Measurements from ENCODE around the gene LEUTX. TPM values are rescaled to one million over a fixed set of nuclear protein-coding genes. Genes with fewer than 3 reads are reported as not detected.

LEUTX gene
- total RNA-seq, 1 donor from 2014 or later: not detected

DNA sequence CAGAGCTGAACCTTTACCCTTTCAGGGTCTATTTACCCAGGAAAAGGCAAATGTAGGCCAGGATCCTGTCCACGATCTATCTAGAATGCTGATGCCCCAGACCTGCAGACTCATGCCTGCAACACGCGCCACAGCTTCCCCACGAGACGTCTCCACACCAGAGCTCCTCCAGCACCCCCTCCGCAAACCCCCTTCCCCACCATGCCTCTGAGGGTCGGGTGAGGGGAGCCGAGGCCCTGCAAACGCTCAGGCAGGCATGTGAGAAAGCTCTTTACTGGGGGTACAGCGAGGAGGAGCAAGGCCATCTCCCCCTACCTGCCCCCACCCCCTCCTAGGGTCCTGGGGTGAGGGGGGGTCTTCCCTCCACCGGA is 46.4 kb downstream of the LEUTX start:
- Mint-ChIP-seq H3K27ac (no peak overlapping the region), H3K4me1 (peaks cover 9% of the 10 kb centered on the region), H3K27me3 (no peaks in the 10 kb centered on the region), H3K4me3 (no peak overlapping the region), H3K36me3 (ENCODE audit: low read depth) (peaks cover 39% of the 10 kb centered on the region), H3K9me3 (no peaks in the 10 kb centered on the region)
- DNase-seq: no peak
- TF ChIP-seq, protein P1, sequence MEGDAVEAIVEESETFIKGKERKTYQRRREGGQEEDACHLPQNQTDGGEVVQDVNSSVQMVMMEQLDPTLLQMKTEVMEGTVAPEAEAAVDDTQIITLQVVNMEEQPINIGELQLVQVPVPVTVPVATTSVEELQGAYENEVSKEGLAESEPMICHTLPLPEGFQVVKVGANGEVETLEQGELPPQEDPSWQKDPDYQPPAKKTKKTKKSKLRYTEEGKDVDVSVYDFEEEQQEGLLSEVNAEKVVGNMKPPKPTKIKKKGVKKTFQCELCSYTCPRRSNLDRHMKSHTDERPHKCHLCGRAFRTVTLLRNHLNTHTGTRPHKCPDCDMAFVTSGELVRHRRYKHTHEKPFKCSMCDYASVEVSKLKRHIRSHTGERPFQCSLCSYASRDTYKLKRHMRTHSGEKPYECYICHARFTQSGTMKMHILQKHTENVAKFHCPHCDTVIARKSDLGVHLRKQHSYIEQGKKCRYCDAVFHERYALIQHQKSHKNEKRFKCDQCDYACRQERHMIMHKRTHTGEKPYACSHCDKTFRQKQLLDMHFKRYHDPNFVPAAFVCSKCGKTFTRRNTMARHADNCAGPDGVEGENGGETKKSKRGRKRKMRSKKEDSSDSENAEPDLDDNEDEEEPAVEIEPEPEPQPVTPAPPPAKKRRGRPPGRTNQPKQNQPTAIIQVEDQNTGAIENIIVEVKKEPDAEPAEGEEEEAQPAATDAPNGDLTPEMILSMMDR (IDR thresholded peaks at IDR 0.05): no peak
- intact Hi-C loops (cut with micrococcal nuclease): loop anchor here (2.0 kb wide), 1 partner anchor 172 kb away; the partner anchor contains the start of gene ZNF546
- no peak for ATAC-seq (ENCODE audit: low read depth)
- ChIA-PET CTCF (no interaction called here), POLR2A (interaction anchor here (1.3 to 2.5 kb wide), 2 partner anchors 8 to 20 kb away, joined by 3 to 15 read pairs; partner anchors contain the start of gene DYRK1B)

DNA sequence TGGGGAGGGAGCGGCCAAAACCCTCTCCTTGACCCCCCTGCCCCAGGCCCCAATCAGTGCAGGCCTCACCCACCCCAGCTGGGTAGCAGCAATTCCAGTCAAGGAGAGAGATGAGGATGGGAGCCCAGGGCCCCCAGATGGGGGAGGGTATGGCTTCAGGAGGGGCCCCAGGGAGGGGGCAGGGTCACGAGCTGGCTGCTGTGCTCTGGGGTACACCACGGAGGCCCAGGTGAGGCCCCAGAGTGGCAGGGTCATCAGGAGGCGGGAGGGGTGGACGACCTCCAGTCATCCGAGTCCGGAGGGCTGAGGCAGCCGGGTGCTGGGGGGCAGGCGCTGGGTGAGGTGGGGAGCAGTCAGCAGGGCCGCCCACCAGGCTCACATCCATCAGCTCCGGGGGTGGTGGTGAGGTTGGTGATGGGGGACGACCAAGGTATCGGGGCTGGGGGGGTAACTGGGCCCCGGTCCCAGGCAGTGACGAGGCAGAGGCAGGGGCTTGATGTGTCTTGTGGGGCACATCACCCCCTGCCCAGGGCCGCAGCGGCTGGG is 47.0 kb downstream of the LEUTX start:
- POLR2A ChIA-PET: interaction anchor here (1.3 to 2.5 kb wide), 2 partner anchors 8 to 20 kb away, joined by 3 to 15 read pairs; partner anchors contain the start of gene DYRK1B
- H3K27me3 Mint-ChIP-seq: no peaks in the 10 kb centered on the region
- H3K27ac Mint-ChIP-seq: no peak overlapping the region
- TF ChIP-seq, protein P1 (IDR thresholded peaks at IDR 0.05): no peak
- CTCF ChIA-PET: no interaction called here
- DNase-seq (no peak), ATAC-seq (ENCODE audit: low read depth) (no peak)
- intact Hi-C loops (cut with micrococcal nuclease): loop anchor here (2.0 kb wide), 1 partner anchor 171 kb away; the partner anchor contains the start of gene ZNF546
- H3K9me3 Mint-ChIP-seq: no peaks in the 10 kb centered on the region
- no peak overlapping the region for H3K4me3 Mint-ChIP-seq
- peaks cover 44% of the 10 kb centered on the region for H3K36me3 Mint-ChIP-seq (ENCODE audit: low read depth)
- peaks cover 13% of the 10 kb centered on the region for H3K4me1 Mint-ChIP-seq

DNA sequence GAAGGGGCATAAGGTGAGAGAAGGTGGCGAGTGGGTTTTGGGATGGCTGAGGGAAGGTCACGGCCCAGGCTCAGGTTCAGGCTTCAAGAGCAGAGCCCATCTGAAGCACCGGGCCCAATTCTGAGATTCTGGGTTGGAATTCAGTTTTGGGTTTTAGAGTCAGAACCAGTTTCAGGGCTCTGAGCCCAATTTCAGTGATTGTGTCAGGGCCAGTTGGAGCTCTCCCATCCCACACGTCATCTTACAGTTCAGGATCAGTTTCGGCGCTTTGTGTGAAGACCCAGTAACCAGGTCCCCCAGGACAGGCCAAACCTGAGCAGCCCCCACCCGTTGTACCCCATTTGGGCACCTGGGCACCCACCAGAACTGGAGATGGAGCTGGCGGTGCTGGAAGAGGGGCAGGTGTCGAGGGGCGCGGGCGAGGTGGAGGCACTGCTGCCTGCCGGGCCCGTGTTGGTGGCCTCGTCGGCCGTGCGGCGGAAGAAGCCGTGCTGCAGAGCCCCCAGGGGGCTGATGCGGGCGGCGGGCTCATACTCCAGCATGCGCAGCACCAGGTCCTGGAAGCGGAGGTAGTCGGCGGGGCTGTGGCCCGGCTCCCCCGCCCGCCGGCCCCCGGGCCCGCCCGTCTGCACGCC is 47.8 kb downstream of the LEUTX start:
- H3K27me3 Mint-ChIP-seq: no peaks in the 10 kb centered on the region
- no peak overlapping the region for H3K4me3 Mint-ChIP-seq
- H3K27ac Mint-ChIP-seq: no peak overlapping the region

DNA sequence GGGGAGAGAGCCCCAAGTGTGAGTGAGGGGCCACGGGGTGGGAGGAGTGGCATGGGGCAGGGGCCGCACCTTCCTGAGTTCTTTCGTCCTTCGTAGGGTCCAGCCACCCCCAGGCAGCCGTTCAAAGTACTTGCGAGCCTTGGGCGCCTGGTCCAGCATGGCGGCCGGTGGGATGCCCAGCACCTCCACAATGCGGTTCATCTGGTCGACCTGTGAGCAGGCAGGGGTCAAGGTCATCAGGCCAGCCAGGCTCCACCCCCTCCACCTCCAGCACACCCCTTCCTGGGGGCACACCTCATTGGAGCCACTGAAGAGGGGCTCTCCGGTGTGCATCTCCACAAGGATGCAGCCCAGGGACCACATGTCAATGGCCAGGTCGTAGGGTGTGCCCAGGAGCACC is 48.6 kb downstream of the LEUTX start:
- POLR2A ChIA-PET: no interaction called here

More for the DNA sequence above, 47.8 kb downstream of the LEUTX start:
- TF ChIP-seq, protein P1 (IDR thresholded peaks at IDR 0.05): no peak
- CTCF ChIA-PET: no interaction called here
- Mint-ChIP-seq H3K9me3 (no peaks in the 10 kb centered on the region), H3K4me1 (peaks cover 17% of the 10 kb centered on the region), H3K36me3 (ENCODE audit: low read depth) (peaks cover 51% of the 10 kb centered on the region)
- DNase-seq (no peak), ATAC-seq (ENCODE audit: low read depth) (no peak)
- intact Hi-C loops (cut with micrococcal nuclease): no loop called here
- POLR2A ChIA-PET: no interaction called here

More for the DNA sequence above, 48.6 kb downstream of the LEUTX start:
- Mint-ChIP-seq H3K27me3 (no peaks in the 10 kb centered on the region), H3K27ac (no peak overlapping the region), H3K4me1 (peaks cover 22% of the 10 kb centered on the region), H3K4me3 (no peak overlapping the region), H3K36me3 (ENCODE audit: low read depth) (peaks cover 53% of the 10 kb centered on the region), H3K9me3 (no peaks in the 10 kb centered on the region)
- DNase-seq: no peak
- CTCF ChIA-PET: no interaction called here
- ATAC-seq (ENCODE audit: low read depth): no peak
- TF ChIP-seq, protein P1 (IDR thresholded peaks at IDR 0.05): no peak
- intact Hi-C loops (cut with micrococcal nuclease): no loop called here

All from activated B cell treated with CpG ODN at 0.5 μM for 24 hours (primary cell).